GM12875 (cell line): Measurements from ENCODE around the gene KCNJ14.
"Not testable (repeated sequence)": the region's sequence is repeated elsewhere in the genome, so short reads cannot be mapped to it uniquely, and the experiment has no call there.

Experiments used
- H3K4me3 ChIP-seq: one replicate; pipeline ENCODE4 v1.5.1; 2011; ENCODE audit warnings: low read depth, low read length, control low read depth
- TF ChIP-seq, protein P1 (sequence below): IDR thresholded peaks from 2 replicates; pipeline ENCODE4 v1.5.1; 2011; ENCODE audit warnings: low read depth, mild to moderate bottlenecking, control low read depth, inconsistent platforms, low read length, moderate library complexity, borderline replicate concordance; ENCODE audit not compliant: insufficient read depth

KCNJ14 gene

DNA sequence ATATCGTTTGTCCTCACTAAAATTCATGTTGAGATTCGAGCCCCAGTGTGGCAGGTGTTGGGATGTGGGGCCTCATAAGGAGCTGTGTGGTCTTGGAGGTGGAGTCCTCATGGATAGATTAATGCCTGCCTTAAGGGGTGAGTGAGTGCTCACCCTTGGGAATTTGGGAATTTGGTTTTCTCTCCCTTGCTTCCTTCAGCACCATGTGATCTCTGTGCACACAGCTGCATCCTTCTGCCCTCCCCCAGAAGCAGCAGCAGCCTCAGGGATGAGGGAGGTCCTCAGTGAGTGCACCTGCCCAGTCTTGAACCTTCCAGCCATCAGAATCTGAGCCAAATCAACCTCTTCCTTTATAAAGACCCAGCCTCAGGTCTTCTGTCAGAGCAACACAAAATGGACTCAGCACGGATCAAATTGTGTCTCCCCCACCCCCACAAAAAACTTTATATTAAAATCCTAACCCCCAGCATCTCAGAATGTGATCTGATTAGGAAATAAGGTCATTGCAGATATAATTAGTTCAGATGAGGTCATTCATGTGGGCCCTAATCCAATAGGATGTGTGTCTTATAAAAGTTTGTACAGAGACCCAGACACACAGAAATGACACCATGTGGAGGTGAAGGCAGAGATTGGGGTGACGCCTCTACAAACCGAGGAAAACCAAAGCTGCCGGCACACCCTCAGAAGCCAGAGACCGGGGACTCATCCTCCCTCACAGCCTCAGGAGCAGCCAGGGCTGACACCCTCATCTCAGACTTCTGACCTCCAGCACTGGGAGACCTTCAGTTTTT is 26.7 kb downstream of the KCNJ14 start:
- H3K4me3 ChIP-seq = no peak overlapping the region
- TF ChIP-seq, protein P1, sequence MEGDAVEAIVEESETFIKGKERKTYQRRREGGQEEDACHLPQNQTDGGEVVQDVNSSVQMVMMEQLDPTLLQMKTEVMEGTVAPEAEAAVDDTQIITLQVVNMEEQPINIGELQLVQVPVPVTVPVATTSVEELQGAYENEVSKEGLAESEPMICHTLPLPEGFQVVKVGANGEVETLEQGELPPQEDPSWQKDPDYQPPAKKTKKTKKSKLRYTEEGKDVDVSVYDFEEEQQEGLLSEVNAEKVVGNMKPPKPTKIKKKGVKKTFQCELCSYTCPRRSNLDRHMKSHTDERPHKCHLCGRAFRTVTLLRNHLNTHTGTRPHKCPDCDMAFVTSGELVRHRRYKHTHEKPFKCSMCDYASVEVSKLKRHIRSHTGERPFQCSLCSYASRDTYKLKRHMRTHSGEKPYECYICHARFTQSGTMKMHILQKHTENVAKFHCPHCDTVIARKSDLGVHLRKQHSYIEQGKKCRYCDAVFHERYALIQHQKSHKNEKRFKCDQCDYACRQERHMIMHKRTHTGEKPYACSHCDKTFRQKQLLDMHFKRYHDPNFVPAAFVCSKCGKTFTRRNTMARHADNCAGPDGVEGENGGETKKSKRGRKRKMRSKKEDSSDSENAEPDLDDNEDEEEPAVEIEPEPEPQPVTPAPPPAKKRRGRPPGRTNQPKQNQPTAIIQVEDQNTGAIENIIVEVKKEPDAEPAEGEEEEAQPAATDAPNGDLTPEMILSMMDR = no peak

DNA sequence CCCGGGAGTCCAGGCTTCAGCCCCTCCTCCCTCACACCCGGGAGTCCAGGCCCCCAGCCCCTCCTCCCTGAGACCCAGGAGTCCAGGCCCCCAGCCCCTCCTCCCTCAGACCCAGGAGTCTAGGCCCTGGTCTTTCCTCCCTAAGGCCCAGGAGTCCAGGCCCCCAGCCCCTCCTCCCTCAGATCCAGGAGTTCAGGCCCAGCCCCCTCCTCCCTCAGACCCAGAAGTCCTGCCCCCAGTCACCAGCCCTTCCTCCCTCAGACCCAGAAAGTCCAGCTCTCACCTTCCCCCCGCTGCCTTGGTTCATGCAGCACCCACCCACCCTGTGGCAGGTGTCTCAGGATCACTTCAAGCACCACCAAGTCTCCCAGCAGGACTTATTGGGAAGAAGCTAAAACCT is 27.9 kb downstream of the KCNJ14 start:
- TF ChIP-seq, protein P1 = no peak
- H3K4me3 ChIP-seq = no peak overlapping the region

DNA sequence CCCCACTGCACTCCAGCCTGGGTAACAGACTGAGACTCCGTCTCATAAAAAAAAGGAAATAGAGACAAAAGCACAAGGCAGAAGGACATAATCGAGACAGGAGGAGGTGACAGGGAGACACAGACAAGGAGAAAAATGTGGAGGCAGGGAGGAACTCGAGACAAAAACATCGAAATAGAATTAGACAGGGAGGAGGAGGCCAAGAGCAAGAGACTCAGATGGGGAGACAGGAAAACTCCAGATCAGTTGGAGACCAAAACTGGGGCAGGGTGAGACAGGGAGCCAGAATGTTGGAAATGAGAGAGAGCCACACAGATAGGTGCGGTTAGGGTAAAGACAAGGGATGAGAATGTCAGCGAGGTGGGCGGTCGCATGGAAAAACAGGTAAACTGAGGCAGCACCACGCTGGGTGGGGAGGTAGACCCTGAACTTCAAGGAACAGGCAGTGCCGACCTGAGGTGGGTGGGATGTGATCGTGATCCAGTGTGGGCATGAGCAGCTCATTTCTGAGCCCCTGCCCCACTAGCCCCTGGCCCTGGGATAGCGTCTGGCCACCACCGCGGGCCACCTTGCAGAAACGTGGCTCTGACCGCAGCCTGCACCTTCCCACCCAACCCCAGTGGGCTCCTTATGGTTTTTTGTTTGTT is 29.0 kb downstream of the KCNJ14 start:
- H3K4me3 ChIP-seq = no peak overlapping the region
- TF ChIP-seq, protein P1 = no peak

DNA sequence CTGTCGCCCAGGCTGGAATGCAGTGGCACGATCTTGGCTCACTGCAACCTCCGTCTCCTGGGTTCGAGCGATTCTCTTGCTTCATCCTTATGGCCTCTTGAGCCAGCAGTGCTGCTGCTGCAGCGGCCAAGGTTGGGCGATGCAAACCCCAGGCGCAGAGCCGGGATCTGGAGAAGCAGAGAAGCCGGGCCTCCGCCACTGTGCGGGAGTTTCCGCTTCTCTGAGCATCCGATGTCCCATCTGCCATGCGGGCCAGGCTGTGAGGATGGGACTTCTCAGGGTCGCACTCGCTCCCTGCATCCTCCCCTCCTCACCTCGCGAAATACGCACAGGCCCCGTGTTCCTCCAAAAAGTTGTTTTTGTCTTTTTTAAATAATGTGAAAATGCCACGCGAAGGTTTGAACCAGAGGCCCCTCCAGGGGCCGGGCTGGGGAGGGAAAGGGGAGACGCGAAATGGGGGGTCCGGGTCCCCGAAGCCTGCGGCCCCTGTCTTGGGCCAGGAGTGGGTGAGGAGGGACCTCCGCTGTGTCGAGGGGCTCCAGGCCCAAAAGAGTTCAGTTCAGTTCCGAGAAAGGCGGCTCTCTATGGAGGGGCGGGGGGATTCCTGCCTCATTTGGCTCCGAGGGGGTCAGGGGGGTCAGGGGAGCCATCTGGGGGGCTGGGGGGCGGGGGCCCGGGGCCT is 29.7 kb downstream of the KCNJ14 start:
- H3K4me3 ChIP-seq = no peak overlapping the region
- TF ChIP-seq, protein P1 = no peak

DNA sequence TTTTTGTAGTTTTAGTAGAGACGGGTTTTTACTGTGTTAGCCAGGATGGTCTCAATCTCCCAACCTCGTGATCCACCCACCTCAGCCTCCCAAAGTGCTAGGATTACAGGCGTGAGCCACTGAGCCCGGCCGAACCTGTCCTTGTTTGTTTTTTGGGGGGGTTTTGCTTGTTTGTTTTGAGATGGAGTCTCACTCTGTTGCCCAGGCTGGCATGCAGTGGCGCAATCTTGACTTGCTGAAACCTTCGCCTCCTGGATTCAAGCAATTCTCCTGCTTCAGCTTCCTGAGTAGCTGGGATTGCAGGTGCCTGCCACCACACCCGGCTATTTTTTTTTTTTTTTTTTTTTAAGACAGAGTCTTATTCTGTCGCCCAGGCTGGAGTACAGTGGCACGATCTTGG is 31.3 kb downstream of the KCNJ14 start:
- H3K4me3 ChIP-seq = not testable (repeated sequence)

DNA sequence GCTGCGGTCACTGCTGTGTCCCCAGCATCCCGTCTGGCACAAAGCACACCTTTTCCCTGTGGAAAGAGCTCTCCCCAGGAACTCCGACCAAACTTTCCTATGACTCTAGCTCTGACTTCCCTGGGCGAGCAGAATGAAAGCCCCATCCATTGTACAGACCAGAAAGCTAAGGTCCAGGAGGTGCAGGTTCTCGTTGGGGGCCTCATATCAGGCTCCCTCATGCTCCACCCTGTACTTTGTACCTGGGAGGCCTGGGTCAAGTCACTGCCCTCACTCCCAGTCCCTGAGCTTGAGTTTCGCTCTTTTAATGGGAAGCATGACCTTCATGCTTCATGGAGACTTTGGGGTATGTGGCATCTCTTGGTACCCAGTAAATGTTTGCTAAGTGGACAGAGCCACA is 32.2 kb downstream of the KCNJ14 start:
- TF ChIP-seq, protein P1 = no peak
- H3K4me3 ChIP-seq = no peak overlapping the region

DNA sequence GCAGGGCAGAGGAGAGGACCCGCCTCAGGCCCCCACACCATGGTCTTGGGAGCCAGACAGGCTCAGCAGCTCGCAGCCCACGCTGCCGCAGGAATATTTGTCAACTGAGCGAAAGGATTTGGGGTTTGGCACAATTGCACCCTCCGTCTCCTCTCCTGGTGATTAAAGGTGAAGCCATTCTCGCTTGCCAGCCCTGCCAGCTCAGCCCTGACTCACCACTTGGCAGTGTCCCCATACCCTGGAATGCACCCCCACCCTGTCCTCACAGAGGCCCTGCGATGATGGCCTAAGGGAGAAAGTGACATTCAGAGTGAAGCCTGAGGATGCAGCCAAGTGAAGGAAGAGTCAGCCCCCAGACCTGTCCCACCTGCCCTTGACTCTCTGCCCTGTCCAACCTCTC is 32.6 kb downstream of the KCNJ14 start:
- TF ChIP-seq, protein P1 = no peak
- H3K4me3 ChIP-seq = no peak overlapping the region

DNA sequence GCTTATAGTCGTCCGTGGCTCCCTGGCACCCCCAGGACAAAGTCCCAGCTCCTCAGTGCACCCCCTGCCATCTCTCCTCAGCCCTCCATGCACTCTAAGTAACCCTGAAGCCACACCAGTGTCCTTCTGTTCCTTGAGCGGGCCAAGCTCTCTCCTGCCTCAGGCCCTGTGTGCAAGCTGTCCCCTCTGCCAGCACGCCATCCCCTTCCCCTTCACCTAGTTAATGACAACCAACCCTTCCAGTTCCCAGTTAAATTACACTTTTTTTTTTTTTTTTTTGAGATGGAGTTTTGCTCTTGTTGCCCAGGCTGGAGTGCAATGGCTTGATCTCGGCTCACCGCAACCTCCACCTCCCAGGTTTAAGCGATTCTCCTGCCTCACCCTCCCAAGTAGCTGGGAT is 33.1 kb downstream of the KCNJ14 start:
- H3K4me3 ChIP-seq = not testable (repeated sequence)
